Stimulated activated CD4-positive, alpha-beta T cell treated with anti-CD3 and anti-CD28 coated beads, Interleukin-15, amount 100 ng/mL, for 1 hour (primary cell): ENCODE results near the gene NHLRC2.
"Not testable (repeated sequence)": the region's sequence is repeated elsewhere in the genome, so short reads cannot be mapped to it uniquely, and the experiment has no call there.

Source experiments
- DNase-seq, 2 donors: peaks; one replicate each; pipeline ENCODE4 v3.0.0-alpha.2; 2020; ENCODE audit warnings: low read depth in 1 of 2, low spot score in 1 of 2

NHLRC2 gene, protein sequence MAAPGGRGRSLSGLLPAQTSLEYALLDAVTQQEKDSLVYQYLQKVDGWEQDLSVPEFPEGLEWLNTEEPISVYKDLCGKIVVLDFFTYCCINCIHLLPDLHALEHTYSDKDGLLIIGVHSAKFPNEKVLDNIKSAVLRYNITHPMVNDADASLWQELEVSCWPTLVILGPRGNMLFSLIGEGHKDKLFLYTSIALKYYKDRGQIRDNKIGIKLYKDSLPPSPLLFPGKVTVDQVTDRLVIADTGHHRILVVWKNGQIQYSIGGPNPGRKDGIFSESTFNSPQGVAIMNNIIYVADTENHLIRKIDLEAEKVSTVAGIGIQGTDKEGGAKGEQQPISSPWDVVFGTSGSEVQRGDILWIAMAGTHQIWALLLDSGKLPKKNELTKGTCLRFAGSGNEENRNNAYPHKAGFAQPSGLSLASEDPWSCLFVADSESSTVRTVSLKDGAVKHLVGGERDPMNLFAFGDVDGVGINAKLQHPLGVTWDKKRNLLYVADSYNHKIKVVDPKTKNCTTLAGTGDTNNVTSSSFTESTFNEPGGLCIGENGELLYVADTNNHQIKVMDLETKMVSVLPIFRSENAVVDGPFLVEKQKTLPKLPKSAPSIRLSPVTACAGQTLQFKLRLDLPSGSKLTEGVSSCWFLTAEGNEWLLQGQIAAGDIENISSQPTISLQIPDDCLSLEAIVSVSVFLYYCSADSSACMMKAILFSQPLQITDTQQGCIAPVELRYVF

DNA sequence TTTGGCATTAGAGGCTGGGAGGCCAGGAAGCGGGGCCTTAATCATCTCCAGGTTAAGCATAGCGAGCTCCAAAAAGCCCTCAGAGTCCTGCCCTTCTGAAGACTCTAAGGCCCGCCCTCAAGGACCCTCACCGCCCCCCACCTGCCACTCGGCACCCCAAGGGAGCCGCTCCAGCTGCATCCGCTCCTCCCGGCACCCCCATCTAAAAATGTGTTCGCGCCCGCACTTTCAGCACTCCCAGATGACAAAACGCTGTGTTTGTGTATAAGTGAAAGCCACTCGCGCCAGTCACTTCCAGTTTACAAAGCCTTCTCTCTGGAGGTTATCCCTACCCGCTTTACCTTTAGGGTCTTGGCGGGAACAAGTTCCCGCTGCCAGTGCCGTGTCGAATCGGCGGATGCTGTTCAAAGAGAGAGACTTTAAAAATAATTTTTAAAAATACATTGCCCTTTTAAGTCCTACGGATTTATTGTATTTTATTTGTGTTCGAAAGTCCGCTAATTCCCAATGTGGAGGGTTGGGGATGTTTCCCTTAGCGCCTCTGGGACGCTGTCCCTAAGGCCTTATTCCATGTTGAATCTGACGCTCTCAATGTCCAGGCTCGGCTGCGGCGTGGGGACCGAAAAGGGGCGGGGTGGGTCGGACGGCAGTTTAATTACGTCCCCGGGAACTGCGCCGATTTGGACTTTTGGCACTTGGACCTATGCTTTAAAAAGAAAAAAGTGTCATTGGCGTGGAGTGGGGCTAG, at the start of gene NHLRC2, which contains the start of gene DCLRE1A:
NHLRC2 (plus strand) TSS at position 649 of the 748 bp plus-strand sequence. CDS start 212 bp downstream, outside the sequence.
DCLRE1A (minus strand) TSS at position 70 of the 748 bp plus-strand sequence. CDS start 900 bp downstream, outside the sequence.
- peak; percentile 38 to 49 for DNase-seq

DNA sequence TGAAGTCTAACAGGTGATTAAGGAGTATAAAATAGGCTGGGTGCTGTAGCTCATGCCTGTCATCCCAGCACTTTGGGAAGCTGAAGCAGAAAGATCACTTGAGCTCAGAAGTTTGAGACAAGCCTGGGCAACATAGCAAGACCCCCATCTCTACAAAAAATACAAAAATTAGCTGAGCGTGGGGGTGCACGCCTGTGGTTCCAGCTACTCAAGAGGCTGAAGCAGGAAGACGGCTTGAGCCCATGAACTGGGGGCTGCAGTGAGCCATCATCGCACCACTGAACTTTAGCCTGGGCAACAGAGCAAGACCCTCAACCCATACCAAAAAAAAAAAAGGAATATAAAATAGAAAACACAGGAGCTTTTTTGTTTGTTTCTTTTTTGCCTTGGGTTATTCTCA, 48.0 kb upstream of the NHLRC2 start:
- no peak for DNase-seq

DNA sequence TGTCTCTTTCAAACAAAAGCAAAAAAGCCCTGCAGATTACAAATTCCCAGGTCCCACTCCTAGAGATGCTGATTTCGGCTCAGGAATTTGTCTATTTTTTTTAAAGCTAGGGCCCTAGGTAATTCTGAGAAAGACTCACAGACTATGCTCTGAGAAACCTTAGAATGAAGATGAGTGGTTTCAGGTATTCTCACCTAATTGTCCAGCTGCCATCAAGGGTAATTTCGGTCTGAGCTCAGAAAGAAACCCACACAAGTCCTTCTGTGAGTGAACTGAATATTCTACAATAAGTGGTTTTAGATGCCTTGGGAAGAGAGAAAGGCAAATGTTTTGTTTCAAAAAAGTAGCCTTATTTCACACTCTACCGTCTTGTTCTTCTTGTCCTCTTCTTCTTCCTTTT, 46.3 kb upstream of the NHLRC2 start:
- DNase-seq = no peak

DNA sequence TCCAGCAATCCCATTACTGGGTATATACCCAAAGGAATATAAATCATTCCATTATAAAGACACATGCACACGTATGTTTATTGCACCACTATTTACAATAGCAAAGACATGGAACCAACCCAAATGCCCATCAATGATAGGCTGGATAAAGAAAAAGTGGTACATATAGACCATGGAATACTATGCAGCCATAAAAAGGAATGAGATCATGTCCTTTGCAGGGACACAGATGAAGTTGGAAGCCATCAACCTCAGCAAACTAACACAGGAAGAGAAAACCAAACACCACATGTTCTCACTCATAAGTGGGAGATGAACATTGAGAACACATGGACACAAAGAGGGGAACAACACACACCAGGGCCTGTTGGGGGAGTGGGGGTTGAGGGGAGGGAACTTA, 39.8 kb upstream of the NHLRC2 start:
- DNase-seq = not testable (repeated sequence)

DNA sequence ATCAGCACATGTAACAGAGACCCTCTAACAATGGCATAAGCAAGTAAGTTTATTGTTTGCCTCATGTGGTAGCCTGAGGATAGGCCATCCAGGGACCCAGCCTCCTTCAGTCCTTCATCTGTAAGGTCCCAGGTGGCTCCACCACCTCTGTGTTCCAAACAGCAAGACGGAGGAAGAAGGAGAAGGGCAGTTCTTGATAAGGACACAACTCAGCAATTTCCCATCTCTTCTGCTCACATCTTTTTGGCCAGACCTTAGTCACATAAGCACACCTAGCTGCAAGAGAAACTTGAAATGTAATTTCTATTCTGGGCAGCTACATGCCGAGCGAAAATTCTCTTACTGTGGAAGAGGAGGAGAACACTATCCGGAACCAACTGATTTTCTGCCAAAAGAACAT, 34.5 kb upstream of the NHLRC2 start:
- no peak for DNase-seq

DNA sequence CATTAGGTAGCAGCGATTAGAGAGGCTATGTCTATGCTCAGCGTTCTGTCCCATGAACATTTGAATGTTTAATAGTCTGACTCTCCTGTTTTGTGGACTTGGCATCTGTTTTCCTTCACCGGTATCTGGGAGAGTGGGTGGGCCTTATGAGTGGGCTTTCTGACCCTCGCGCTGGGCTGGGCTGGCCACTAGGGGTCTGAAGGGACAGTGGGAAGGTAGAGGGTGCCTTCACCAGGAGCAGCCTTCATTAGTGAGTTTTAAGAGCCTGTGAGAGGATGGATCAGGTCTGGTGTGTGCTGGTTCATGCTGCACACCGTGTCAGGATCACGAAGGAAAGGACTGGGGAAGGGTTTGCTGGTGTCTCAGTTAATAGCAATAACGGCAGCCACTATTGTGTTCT, 34.0 kb upstream of the NHLRC2 start:
- DNase-seq = no peak

DNA sequence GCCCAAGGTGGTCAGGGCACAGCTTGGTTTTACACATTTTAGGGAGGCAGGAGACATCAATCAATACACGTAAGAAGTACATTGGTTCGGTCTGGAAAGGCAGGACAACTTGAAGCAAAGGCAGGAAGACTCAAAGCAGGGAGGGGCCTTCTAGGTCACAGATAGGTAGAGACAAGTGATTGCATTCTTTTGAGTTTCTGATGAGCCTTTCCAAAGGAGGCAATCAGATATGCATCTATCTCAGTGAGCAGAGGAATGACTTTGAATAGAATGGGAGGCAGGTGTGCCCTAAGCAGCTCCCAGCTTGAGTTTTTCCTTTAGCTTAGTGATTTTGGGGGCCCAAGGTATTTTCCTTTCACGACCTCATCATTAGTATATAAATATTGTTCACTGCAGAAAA, 33.2 kb upstream of the NHLRC2 start:
- DNase-seq = not testable (repeated sequence)

DNA sequence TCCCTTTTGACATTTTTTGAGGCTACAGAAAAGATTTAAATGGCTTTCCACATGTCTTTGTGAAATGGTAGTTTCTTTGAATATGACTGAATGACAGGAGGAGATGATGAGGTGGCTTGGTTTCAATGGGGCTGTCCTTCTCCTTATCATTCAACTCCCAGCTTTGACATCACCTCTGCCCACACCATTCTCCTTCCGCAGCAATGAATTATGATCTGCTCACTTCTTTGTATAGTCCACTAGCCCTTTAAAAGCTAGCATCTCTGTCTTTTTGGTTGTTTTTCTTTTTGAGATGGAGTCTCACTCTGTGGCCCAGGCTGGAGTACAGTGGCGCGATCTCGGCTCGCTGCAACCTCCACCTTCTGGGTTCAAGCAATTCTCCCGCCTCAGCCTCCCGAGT, 32.3 kb upstream of the NHLRC2 start:
- DNase-seq = no peak

DNA sequence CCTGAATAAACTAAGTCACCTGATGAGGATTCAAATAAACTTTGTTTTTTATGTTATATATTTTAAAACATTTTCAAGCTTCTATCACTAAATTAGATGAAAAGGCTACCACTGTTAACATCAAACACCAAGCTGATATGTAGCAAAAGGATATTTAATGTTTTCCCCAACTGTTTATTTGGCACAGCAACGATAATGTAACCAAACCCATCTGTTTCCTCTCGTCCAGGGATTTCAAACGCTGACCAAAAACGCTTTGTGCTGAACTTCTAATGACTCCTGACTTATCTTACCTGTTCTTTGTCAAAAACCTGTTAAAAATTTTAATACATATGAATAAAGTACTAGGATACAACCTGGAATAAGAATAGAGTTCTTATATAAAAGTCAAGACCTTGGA, 31.1 kb upstream of the NHLRC2 start:
- DNase-seq = no peak

DNA sequence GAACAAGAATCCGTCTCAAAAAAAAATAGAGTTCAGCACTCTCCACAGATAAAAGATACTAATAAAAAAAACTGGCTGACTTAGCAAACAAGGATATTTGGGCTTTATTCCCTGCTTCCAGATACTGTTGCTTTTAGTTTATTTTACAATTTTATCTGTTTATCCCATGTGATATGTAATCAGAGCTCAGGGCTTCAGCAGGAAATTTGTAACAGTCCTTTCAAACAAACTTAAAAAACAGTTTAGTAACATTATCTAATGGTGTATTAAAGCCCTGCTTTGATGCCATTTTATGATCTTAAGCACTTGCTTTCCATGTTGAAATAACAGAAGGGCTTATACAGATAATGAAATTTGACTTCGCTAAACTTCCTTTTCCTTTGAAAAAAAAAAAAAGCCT, 28.7 kb upstream of the NHLRC2 start:
- DNase-seq = no peak

DNA sequence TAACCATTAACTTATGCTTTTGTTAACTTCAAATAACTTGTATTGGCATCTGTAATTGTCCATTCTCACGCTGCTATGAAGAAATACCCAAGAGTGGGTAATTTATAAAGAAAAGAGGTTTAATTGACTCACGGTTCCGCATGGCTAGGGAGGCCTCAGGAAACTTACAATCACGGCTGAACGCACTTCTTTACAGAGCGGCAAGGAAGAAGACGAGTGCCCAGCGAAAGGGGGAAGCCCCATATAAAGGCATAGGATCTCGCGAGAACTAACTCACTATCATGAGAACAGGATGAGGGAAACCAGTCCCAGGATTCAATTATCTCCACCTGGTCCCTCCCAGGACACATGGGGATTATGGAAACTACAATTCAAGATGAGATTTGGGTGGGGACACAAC, 25.9 kb upstream of the NHLRC2 start:
- not testable (repeated sequence) for DNase-seq

DNA sequence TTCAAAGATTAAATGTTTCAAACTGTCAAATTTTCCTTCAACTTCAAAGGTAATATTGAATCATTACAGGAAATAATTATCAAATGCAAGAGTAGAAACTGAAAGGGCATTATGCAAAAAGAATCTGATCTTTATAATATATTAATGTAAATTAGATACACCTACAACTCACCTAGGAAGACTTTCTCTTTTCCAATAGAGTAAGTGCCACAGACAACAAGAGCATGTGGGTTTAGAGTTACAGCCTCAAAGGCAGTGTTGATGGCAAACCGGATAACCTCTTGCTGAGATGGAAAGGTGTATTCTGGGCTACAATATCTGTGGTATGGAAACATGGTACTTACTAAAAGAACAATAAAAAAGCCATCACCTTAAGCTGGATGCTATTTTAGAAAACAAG, 12.3 kb upstream of the NHLRC2 start:
- no peak for DNase-seq

DNA sequence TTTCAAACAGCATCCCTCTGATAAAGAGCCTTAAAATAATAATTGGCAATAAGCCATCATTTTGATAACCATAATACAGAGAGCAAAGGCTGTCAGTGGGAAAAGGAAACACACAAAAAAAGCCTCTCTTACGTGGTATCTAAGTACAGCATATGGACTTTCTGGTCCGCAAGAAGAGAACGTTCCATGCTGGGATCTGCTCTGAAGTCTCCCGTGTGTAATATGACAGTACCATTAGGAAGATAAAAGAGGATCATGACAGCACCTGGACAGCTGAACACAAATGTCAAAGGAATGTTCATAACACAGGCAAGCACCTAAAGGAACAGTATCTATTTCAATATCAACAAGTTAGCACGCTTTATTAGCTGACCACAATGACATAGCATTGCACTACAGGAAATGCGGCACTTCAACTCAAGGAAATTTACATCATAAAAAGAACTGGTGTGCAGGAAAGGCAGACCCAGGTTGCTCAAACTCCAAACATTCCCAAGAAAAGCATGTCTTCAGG, 10.4 kb upstream of the NHLRC2 start:
- no peak for DNase-seq

DNA sequence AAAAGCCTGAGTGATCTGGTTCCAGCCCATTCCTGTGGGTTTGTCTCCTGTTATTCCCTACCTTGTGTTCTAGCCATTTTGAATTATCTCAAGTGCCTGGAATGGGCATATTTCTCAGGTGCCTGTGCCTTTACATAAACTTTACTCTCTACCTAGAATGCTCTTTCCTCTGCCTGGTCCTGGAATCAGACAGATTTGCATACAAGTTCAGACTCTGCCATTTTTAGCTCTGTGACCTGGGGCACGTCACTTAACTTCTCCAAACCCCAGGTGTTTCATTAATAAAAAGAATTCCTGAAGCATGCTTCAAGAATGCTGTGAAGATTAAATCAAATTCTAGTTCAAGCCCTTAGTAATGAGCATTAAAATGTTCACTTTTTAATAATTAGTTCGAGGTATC, 8.4 kb upstream of the NHLRC2 start:
- DNase-seq = no peak

DNA sequence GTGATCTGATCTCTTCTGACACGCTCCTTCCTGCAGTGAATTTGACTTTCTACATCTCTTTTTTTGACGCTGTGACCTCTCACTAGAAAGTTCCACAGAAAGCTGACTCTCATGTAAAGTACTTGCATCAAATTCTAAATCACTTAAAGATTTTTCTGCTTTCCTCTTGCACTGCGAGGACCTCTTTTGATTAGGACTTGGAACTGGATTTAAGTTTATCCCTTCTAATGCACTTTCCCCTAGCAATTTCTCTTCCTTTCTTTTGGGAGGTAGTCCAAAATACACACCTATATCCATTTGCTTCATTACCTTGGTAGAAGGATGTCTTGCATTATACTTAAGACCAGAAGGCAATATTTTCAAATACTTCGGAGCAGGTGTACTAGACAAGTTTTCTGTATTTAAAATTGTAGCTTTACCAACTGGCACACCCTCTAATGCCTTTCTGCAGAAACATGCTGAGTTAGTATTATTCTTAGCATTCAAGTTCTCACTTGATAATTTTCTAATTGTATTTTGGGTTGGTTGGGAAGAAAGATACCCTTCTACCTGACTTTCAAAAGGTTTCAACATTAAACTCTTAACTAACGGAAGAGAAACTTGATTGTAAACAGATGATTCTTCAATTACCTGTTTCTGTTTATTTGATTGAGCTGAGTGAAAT, 5.2 kb upstream of the NHLRC2 start:
- DNase-seq = no peak

DNA sequence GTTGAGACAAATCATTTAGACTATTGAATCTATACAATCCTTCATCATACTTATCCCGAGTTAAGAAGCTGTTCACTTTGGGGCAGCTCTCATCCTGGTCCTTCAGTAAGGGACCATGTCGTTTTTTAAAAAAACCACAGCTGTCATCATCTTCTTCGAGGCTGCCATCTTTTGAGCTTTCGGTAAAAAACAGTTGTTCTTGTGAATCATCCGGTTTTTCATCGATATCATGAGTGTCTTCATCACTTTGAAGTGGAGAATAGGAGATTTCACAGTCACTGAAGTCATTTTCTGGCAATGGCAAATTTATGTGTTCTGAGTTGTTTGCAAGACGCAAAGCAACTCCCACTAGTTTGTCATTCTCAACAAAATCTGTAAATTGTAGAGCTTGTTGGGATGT, 4.5 kb upstream of the NHLRC2 start:
- no peak for DNase-seq

DNA sequence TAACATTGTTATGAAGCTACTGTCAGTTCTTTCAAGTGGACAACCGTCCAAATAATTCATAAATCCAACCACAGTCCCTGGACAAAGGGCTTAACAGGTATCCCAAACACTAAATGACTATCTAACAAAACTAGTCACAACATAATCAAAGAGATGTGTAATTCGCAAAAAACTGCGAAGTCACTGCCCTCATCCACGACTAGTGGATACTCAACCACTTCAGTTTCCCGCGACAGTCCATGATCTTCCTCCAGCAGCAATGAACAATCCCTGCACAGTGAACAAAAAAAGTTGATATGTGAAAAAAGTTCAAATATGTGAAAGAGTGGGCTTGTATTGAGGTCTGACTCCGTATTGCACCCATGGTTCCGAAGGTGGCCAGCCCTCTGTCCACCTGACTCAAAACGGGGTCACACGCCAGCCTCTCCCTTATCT, 866 bp upstream of the NHLRC2 start:
- no peak for DNase-seq

DNA sequence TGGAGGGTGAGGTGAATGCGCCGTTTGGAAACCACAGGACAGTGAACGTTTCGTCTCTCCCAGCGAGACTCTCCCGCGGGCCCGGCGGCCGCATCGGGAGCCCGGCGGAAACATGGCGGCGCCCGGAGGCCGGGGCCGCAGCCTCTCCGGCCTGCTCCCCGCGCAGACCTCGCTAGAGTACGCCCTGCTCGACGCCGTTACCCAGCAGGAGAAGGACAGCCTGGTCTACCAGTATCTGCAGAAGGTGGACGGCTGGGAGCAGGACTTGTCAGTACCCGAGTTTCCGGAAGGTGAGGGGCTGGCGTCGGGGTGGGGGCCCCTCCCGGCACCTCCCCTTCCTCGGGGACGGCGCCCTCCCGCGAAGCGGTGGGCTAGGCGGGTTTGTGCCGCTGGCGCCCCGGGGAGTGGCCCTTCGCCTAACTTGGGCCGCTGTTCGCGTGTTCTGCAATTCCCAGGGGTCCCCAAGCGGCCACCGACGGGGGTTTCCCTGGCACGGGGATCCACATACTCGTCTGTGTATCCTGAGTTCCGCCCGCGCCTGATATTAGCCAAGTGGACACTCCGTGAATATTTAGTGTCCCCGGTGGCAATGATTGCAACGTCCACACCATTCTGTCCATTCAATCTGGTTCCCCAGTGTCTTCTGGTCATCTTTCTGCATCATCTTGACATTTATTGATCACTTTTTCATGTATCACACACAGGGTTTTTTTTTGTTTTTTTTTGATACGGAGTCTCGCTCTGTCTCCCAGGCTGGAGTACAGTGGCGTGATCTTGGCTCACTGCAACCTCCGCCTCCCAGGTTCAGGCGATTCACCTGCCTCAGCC, 514 bp downstream of the NHLRC2 start:
- peak in 1 of 2 donors; percentile 6 for DNase-seq

DNA sequence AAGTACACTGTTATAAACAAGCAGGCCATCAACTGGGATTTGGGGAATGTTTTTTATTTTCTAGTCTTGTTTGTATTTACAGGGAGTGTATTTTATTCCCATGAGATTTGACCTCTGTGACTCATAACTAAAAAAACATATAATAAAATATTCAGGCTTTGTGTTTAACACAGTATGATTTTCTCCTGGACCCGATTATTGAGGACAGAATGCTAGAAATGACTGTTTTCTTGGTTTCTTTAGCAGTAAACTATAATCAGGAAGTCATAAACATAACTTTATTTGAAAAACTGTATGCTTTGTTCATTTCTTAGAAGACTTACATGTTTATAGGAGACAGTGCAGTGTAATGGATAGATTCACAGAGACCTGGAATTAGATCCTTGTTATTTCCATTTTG, 2.1 kb downstream of the NHLRC2 start:
- DNase-seq = no peak

DNA sequence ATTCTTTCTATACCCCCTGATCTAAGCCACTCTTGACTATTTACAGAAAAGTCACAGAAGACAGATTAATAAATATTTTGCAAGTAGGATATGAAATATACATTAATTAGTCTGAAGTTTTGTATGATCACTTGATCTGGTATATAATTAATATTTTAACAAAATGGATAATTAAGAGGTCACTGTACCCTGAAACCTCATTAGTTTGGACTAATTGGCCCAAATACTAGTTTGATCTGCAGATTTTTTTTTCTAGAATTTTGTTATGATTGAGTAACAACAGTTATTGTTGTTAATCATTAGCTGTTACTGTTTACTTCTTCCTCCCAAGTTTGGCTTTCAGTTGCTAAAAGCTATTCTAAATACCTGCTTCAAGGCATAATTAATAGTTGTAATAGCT, 2.7 kb downstream of the NHLRC2 start:
- no peak for DNase-seq
